HG03457 (cell line): ENCODE measurements around the gene KCNN1.
A peak's percentile ranks its signal among the peaks of the same experiment; 100 is the strongest.

Source experiments
- ATAC-seq: cut with Tn5 transposase; IDR thresholded peaks from one replicate; pipeline ENCODE4 v1.9.1; 2021; ENCODE audit warnings: moderate number of reproducible peaks; ENCODE audit not compliant: unreplicated experiment

Gene KCNN1

DNA sequence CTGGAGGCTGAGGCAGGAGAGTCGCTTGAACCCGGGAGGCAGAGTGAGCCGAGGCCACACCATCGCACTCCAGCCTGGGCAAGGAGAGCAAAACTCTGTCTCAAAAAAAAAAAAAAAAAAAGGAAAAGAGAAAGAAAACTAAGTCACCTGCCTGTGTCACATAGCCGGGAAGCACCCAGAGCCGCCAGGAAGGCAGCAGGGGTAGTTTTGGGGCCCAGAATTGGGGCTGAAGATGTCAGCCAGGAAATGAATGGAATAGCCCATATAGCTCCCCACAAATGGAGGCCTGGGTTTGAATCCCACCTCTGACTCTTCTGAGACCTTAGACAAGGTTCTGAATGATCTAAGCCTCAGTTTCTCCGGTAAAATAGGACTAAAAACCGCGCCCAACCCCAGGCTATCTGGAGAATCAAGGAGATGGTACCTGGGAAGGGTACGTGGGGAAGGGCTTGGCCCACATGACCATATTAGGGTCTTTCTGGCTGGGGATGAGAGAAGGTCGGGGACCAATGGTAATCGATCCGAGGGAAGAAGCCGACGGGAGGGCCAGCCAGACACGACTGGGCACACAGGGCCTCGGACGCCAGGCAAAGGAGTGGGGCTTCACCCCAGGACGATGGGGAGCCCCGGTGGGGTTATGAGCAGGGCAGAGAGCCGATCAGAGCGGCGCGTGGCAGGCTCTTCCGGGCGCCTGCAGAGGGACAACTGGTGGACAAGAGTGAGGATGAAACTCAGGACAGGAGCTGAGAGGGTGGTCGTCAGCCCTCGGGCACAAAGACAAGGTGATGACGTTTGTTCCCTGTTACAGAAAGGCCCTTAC, 19.7 kb upstream of the KCNN1 start:
- ATAC-seq: peak; percentile 6

DNA sequence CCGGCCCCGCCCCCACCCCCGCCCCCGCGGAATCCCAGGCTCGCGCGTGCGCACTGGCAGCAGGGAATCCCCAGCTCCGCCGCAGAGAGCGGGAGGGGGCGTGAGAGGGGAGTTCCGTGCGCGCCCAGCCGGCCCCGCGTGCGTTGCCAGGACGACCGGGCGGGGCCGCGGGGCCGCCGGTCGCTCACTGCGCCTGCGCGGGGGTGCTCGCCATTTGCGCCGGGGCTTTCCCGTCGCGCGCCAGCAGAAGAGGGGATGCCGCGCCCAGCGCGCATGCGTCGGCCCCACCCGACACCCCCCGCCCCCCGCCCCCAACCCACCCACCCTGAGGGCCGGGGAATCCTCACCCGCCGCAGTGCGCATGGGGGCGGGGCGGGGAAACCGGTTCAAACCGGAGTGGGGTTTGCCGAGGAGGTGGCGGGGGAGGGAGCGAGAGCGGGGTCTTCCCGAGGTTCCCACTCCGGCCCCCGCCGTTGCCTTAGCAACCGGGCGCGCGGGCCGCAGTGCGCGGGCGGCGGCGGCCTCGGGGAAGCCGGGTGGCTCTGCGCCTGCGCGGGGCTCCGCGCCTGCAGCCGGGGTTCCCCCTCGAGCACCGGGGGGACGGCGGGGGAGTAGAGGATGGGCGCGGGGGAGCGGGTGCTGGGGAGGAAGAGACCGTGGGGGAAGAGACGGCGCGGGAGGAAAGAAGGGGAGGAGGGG, 18.9 kb upstream of the KCNN1 start:
- ATAC-seq: peak; percentile 31

GRCh38 chr19:17948514-17948900, 18.4 kb upstream of the KCNN1 start:
- ATAC-seq: no peak

DNA sequence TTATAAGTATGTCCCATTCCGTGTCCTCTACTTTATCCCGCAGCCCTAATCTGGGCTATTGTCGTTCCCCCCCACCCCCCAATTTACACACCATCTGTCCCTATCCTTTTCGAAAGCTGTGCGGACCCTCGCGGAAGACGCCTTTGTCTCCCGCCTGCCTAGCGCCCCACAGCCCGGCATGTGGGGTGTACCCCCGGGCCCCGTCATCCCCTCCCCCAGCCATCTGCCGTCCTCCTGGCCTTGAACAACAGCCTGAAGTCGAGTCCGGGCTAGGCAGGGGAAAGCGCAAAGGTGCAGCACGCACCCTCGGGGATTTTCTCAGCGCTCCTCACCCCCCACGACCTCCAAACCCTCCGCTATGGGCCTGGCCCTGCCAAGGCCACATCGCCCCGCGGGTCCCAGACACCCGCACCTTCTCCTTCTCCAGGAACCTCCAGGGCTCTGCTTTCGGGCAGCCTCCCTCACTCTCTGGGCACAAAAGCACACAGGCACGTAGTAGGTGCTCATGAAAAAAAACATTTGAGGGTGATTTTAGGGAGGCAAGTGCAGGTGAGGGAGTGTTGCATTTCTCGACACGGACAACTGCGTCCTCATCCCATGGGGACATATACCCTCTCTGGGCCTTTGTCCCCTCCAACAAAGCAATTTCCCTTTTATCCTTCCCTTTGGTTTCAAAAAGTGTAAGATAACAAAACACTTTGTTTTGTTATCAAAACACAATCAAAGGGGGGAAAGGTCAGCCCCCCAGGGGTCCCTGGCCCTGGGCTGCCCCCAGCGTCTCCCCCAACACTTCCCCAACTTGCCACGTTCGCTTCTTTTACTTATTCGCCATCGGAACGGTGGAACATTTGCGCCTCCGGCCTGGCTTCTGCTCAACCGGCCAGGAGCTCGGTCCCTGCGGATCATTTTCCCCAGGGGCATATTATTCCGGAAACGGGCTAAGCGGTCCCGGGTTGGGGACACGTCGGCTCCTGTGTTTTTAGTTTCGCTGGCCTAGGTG, 17.7 kb upstream of the KCNN1 start:
- no peak for ATAC-seq

GRCh38 chr19:17949956-17950309, 17.0 kb upstream of the KCNN1 start:
- ATAC-seq: no peak

GRCh38 chr19:17950310-17951156, 16.4 kb upstream of the KCNN1 start:
- ATAC-seq: no peak

GRCh38 chr19:17951157-17951989, 15.5 kb upstream of the KCNN1 start:
- no peak for ATAC-seq

DNA sequence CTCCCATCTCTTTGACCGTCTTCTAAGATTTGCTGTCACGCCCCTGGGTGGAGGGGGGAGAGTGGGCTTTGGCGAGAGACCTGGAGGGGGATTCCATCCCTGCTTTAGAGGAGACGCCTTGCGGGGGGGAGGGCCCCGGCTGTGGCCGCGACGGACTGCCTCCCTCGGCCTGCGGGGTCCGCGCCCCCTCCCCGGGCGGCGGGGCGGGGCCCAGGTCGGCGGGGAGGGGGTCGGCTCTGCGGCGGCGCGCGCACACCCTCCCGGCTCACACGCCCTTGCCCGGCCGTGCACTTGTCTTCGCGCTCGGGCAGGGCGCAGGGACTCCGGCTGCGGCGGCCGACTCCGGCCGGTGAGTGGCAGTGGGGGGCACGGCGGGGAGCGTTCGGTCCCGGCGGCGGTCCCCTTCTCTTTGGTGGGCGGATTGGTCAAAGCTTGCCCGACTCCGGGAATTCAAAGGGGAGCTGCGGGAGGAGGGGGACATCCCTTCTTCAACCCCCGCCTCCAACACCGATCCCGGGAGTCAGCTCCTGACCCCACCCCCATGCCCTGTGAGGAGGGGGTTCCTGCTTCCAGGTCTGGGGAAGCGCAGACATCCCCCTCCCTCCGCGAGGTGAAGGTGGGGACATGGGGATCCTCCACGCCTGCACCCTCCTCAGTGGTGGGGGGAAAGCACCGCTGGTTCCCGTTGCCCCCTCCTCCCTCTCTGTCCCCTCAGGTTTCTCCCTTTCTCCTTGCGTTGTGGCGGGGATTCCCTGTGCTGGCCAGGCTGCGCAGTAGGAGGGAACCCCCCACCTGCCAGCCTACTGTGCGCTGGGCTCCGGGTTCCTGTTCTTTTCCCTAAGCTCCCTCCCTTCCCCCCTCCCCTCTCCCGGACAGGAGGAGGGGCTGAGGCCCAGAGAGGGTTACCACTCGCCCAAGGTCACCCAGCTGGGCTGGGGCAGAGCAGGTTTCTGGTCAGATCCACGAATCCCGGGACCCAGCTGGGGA, 14.6 kb upstream of the KCNN1 start:
- no peak for ATAC-seq

- ATAC-seq: no peak
Measured at GRCh38 chr19:17953316-17953801, 13.5 kb upstream of the KCNN1 start.

DNA sequence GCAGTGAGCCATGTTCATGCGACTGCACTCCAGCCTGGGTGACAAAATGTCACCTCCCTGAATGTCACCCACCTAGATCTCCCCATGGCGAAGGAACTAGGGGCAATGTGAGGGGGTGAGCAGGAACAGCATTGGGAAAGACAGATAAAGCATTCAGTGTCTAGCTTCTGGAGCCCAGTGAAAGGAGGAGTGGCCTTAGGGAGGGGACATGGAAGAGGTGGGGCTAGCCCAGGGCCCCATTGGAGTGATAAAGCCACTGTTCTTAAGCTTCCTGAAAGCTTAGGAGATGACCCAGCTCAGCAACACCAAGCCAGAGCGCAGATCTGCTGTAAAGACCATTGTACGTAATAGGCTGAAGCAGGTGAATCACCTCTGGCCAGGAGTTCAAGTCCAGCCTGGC, 13.0 kb upstream of the KCNN1 start:
- ATAC-seq: no peak

GRCh38 chr19:17954401-17954800, 12.5 kb upstream of the KCNN1 start:
- ATAC-seq: no peak

- no peak for ATAC-seq
Measured at GRCh38 chr19:17957149-17957849, 9.6 kb upstream of the KCNN1 start.

- ATAC-seq: no peak
Measured at GRCh38 chr19:17957885-17958284, 9.0 kb upstream of the KCNN1 start.

DNA sequence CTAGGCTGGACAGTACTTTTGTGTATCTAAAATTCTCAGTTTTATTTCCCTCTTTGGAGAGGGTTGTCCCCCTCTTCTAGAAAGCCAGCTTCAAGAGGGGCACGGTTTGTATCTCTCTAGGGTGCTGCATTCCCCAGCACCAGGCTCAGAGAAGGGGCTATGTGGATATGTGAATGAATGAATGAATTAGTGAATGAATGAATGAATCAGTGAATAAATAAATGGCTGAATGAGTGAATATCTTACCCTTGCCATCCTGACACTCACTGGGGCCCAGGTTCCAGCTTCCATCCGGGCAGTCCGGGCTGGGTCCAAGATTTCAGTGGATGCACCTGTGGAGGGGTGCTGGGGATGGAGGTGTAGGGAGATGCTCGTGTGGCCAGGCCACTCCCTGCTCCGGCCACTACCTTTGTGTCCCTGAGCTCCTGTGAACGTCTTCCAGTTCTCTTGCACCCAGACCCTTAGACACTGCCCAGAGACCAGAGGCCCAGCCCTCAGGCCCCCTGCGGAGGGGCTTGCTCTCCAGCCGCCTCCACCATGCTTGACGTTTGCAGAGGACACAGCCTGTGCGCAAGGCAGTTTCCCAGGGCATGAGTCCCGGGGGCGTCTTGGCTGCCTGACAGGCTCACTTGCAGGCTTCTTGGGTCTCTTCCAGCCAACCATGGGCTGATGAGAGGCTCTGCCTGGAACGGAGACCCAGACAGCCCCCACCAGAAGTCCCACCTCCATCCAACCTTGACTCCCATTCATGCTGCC, 2.8 kb upstream of the KCNN1 start:
- ATAC-seq: no peak

DNA sequence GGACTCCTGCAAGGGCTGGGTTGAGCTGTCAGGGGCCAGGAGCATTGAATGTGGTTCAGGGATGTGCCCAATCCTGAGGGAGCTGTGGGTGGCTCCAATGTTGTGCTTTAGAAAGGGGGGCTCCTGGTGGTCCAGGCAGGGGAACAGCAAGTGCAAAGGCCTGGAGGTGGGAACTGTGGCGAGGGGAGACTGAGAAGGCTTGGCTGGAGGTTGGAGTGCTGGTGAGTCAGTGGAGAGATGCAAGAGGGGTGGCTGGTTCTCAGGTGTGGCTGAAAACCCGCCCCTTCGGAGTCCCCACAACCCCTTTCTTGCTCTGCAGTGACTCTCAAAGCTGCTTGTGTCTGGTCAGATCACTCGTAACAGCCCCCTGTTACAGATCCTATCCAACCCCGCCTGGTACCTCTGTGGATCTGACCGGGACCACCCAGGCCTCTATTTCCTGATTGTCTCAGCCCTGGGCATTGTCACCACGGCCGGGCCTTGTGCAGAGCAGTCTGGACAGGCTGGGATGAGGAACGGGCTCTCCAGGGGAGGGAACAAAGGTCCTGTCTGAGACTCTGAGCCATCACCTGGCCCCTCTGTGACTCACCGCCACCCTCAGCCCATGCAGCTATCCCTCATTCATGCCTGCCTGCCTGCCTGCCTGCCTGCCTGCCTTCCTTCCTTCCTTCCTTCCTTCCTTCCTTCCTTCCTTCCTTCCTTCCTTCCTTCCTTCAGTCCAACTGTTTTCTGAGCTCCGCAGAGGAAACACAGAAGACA, 1.4 kb upstream of the KCNN1 start:
- no peak for ATAC-seq

- ATAC-seq: no peak
Measured at GRCh38 chr19:17966129-17966483, 801 bp upstream of the KCNN1 start.
